ENCODE measurements around the gene OBSCN.

Gene OBSCN

DNA sequence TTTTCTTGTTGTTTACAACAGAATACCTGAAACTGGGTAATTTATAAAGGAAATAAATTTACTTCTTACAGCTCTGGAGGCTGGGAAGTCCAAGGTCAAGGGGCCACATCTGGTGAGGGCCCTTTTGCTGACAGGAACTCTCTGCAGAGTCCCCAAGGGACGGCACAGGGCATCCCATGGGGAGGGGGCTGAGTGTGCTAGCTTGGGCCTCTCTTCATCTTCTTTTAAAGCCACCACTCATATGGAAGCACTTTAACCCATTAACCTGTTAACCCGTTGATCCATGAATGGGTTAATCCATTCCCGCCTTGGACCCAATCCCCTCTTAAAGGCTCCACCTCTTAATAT lies 76.3 kb downstream of the OBSCN start:
- no peak overlapping the region for H3K9ac ChIP-seq (ENCODE audit: low read length)
- H3K4me1 ChIP-seq (ENCODE audit: control insufficient read depth, insufficient read depth, low read length) = no peaks in the 10 kb centered on the region
- no peaks in the 10 kb centered on the region for H3K36me3 ChIP-seq (ENCODE audit: control insufficient read depth, insufficient read depth, low read length)
- no peak overlapping the region for H3K4me3 ChIP-seq (ENCODE audit: low read length)
- no peaks in the 10 kb centered on the region for H3K27me3 ChIP-seq (ENCODE audit: control insufficient read depth, insufficient read depth, low read length)
- H3K9me3 ChIP-seq (ENCODE audit: control insufficient read depth, low read length) = no peaks in the 10 kb centered on the region

- no peak overlapping the region for H3K9ac ChIP-seq (ENCODE audit: low read length)
- H3K4me1 ChIP-seq (ENCODE audit: control insufficient read depth, insufficient read depth, low read length) = no peaks in the 10 kb centered on the region
- H3K9me3 ChIP-seq (ENCODE audit: control insufficient read depth, low read length) = no peaks in the 10 kb centered on the region
- H3K27me3 ChIP-seq (ENCODE audit: control insufficient read depth, insufficient read depth, low read length) = no peaks in the 10 kb centered on the region
- H3K36me3 ChIP-seq (ENCODE audit: control insufficient read depth, insufficient read depth, low read length) = no peaks in the 10 kb centered on the region
- no peak overlapping the region for H3K4me3 ChIP-seq (ENCODE audit: low read length)
Measured at GRCh38 chr1:228284521-228284920, 76.7 kb downstream of the OBSCN start.

GRCh38 chr1:228285661-228286504 lies 78.0 kb downstream of the OBSCN start:
- H3K27me3 ChIP-seq (ENCODE audit: control insufficient read depth, insufficient read depth, low read length) = no peaks in the 10 kb centered on the region
- H3K4me1 ChIP-seq (ENCODE audit: control insufficient read depth, insufficient read depth, low read length) = no peaks in the 10 kb centered on the region
- no peaks in the 10 kb centered on the region for H3K36me3 ChIP-seq (ENCODE audit: control insufficient read depth, insufficient read depth, low read length)
- H3K9me3 ChIP-seq (ENCODE audit: control insufficient read depth, low read length) = no peaks in the 10 kb centered on the region
- no peak overlapping the region for H3K9ac ChIP-seq (ENCODE audit: low read length)
- no peak overlapping the region for H3K4me3 ChIP-seq (ENCODE audit: low read length)

DNA sequence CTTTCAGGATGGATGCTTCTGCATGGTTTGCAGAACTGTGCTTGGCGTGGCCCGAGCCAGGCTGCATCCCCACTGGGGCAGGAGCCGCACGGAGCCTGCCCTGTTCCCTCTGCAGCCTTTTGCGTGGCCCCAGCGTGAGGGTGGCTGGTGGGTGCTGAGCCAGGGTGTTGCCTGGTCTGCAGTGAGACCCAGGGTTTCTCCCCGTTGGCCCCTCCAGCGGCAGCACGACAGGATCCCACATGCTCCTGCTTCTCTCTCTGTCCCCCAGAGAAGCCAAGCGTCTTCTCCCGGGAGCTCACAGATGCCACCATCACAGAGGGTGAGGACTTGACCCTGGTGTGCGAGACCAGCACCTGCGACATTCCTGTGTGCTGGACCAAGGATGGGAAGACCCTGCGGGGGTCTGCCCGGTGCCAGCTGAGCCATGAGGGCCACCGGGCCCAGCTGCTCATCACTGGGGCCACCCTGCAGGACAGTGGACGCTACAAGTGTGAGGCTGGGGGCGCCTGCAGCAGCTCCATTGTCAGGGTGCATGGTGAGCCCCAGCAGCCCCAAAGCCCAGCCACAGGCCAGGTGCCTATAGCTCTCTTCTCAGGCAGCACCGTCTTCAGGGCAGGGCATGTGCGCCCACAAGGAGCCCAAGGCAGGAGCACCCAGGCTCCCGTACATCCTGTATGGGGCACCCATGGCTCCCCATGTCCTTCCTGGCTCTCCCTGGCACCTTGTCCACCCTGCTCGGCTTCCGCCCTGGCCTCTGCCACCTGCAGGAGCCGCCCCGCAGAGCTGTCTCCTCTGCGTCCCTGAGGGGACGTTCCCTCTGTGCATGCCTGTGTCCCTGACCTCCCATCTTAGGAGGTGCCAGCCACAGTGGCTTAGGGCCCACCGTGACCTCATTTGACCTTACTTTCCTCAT lies 78.9 kb downstream of the OBSCN start:
- no peaks in the 10 kb centered on the region for H3K9me3 ChIP-seq (ENCODE audit: control insufficient read depth, low read length)
- H3K36me3 ChIP-seq (ENCODE audit: control insufficient read depth, insufficient read depth, low read length) = no peaks in the 10 kb centered on the region

DNA sequence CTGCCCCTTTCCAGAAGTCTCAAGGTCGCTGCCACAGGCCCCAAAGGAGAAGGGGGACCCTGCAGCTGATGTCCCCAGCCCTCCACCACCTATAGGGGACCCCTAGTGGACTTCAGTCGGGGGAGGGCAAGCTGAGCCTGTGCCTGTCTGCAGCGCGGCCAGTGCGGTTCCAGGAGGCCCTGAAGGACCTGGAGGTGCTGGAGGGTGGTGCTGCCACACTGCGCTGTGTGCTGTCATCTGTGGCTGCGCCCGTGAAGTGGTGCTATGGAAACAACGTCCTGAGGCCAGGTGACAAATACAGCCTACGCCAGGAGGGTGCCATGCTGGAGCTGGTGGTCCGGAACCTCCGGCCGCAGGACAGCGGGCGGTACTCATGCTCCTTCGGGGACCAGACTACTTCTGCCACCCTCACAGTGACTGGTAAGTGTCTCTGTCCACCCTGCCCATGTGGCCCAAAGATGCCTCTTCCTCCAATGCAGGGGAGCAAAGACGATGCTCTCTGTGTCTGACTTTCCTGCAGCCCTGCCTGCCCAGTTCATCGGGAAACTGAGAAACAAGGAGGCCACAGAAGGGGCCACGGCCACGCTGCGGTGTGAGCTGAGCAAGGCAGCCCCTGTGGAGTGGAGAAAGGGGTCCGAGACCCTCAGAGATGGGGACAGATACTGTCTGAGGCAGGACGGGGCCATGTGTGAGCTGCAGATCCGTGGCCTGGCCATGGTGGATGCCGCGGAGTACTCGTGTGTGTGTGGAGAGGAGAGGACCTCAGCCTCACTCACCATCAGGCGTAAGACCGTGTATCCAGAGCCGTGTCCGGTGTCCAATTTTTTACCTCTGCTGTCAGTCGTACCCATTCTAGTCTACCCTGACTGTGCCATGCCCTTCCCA lies 79.9 kb downstream of the OBSCN start:
- no peaks in the 10 kb centered on the region for H3K36me3 ChIP-seq (ENCODE audit: control insufficient read depth, insufficient read depth, low read length)
- no peaks in the 10 kb centered on the region for H3K9me3 ChIP-seq (ENCODE audit: control insufficient read depth, low read length)
- H3K4me3 ChIP-seq (ENCODE audit: low read length) = no peak overlapping the region
- no peaks in the 10 kb centered on the region for H3K27me3 ChIP-seq (ENCODE audit: control insufficient read depth, insufficient read depth, low read length)
- no peaks in the 10 kb centered on the region for H3K4me1 ChIP-seq (ENCODE audit: control insufficient read depth, insufficient read depth, low read length)
- no peak overlapping the region for H3K9ac ChIP-seq (ENCODE audit: low read length)

More for the DNA sequence above, 78.9 kb downstream of the OBSCN start:
- no peaks in the 10 kb centered on the region for H3K27me3 ChIP-seq (ENCODE audit: control insufficient read depth, insufficient read depth, low read length)
- no peak overlapping the region for H3K4me3 ChIP-seq (ENCODE audit: low read length)
- H3K4me1 ChIP-seq (ENCODE audit: control insufficient read depth, insufficient read depth, low read length) = no peaks in the 10 kb centered on the region
- no peak overlapping the region for H3K9ac ChIP-seq (ENCODE audit: low read length)

DNA sequence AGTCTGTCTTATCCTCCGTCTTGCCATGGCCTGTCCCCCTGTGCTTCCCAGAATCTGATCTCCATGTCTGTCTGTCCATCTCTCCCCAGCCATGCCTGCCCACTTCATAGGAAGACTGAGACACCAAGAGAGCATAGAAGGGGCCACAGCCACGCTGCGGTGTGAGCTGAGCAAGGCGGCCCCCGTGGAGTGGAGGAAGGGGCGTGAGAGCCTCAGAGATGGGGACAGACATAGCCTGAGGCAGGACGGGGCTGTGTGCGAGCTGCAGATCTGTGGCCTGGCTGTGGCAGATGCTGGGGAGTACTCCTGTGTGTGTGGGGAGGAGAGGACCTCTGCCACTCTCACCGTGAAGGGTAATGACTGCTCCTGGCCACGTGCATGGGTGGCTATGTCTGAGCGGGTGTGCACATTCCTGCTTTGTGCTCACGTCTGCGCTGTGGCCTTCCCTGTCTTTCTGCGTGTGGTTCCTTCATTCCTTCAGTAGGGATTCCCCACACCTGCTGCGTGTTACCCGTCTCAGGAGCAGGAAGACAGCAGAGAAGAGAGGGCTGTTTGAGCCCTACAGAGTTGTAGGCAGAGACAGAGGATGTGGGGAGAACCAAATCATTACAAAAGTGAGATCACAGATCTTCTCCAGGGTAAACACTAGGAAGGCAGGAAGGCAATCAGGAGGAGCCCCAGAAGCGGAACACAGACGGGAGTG lies 80.8 kb downstream of the OBSCN start:
- Histone ChIP-seq H3K4me1 (ENCODE audit: control insufficient read depth, insufficient read depth, low read length) (no peaks in the 10 kb centered on the region), H3K9ac (ENCODE audit: low read length) (no peak overlapping the region), H3K36me3 (ENCODE audit: control insufficient read depth, insufficient read depth, low read length) (no peaks in the 10 kb centered on the region), H3K9me3 (ENCODE audit: control insufficient read depth, low read length) (no peaks in the 10 kb centered on the region), H3K4me3 (ENCODE audit: low read length) (no peak overlapping the region), H3K27me3 (ENCODE audit: control insufficient read depth, insufficient read depth, low read length) (no peaks in the 10 kb centered on the region)

DNA sequence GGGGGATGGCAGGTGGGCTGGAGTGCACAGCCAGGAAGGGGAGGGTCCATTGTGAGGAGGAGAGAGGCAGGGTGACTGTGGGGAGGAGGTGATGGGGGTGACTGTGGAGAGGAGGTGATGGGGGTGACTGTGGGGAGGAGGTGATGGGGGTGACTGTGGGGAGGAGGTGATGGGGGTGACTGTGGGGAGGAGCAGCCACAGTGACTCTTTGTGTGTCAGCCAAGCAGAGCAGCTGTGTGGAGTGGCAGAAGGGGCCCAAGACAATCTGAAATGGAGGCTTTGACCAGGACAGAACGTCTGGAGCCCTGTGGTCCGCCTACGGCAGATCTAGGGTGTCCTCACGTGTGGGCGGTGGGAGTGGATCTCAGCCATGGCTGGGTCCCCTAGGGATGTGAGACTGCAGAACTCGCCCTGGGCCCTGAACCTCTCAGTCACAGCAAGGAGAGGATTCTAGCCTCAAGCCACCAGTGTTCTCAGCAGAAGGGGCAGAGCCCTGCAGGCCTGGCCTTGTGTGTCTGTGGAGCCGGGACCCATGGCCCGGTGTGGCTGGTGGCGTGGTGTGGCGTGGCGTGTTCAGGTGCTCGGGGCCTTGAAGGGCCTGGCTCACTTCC lies 81.5 kb downstream of the OBSCN start:
- H3K27me3 ChIP-seq (ENCODE audit: control insufficient read depth, insufficient read depth, low read length) = no peaks in the 10 kb centered on the region
- H3K4me1 ChIP-seq (ENCODE audit: control insufficient read depth, insufficient read depth, low read length) = no peaks in the 10 kb centered on the region
- H3K9ac ChIP-seq (ENCODE audit: low read length) = no peak overlapping the region
- no peaks in the 10 kb centered on the region for H3K36me3 ChIP-seq (ENCODE audit: control insufficient read depth, insufficient read depth, low read length)
- H3K9me3 ChIP-seq (ENCODE audit: control insufficient read depth, low read length) = no peaks in the 10 kb centered on the region
- no peak overlapping the region for H3K4me3 ChIP-seq (ENCODE audit: low read length)

DNA sequence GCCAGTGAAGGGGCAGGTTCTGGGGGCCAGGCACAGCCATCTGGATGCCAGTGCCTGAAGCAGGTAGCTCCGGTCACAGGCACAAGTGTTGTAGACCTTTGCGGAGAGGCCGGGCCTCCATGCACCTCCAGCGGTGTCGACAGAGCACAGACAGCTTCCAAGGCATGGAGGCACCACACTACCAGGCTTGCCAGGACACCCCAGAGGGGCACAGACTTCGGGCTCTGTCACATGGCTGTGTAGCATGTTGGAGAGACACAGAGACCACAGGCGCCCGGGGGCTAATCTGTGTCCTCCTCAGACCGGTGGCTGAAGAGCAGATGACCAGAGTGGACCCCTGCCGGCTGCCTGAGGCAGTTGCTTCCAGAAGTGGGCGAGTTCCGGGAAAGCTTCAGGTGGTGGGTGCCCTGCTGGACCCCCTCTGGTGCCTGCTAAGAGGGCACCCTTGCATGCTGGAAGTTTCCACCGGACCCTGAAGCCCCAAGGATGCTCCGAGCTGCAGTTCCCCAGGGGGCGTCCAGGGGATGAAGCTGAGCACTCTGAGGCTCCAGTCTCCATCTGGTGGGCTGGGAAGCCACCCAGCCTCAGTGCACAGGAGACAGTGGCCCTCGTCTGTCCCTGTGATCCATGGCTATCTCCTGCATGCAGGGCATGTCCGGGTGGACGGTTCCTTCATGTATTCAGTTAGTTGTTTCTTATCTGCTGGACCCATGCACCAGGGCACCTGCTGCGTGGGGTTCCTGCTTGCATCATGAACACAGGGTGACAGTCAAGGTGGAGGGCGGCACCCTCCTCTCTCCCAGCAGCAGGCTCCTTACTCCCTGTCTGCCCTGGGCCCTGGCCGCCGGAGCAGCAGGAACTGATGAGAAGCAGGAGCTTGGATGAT lies 82.4 kb downstream of the OBSCN start:
- no peaks in the 10 kb centered on the region for H3K4me1 ChIP-seq (ENCODE audit: control insufficient read depth, insufficient read depth, low read length)
- no peak overlapping the region for H3K9ac ChIP-seq (ENCODE audit: low read length)
- H3K9me3 ChIP-seq (ENCODE audit: control insufficient read depth, low read length) = no peaks in the 10 kb centered on the region
- H3K27me3 ChIP-seq (ENCODE audit: control insufficient read depth, insufficient read depth, low read length) = no peaks in the 10 kb centered on the region
- no peaks in the 10 kb centered on the region for H3K36me3 ChIP-seq (ENCODE audit: control insufficient read depth, insufficient read depth, low read length)
- H3K4me3 ChIP-seq (ENCODE audit: low read length) = no peak overlapping the region

GRCh38 chr1:228291906-228292608 lies 84.2 kb downstream of the OBSCN start:
- Histone ChIP-seq H3K9ac (ENCODE audit: low read length) (no peak overlapping the region), H3K9me3 (ENCODE audit: control insufficient read depth, low read length) (no peaks in the 10 kb centered on the region), H3K27me3 (ENCODE audit: control insufficient read depth, insufficient read depth, low read length) (no peaks in the 10 kb centered on the region), H3K36me3 (ENCODE audit: control insufficient read depth, insufficient read depth, low read length) (no peaks in the 10 kb centered on the region), H3K4me3 (ENCODE audit: low read length) (no peak overlapping the region), H3K4me1 (ENCODE audit: control insufficient read depth, insufficient read depth, low read length) (no peaks in the 10 kb centered on the region)

GRCh38 chr1:228292609-228292911 lies 84.7 kb downstream of the OBSCN start:
- H3K4me3 ChIP-seq (ENCODE audit: low read length) = no peak overlapping the region
- H3K9ac ChIP-seq (ENCODE audit: low read length) = no peak overlapping the region
- no peaks in the 10 kb centered on the region for H3K9me3 ChIP-seq (ENCODE audit: control insufficient read depth, low read length)
- no peaks in the 10 kb centered on the region for H3K4me1 ChIP-seq (ENCODE audit: control insufficient read depth, insufficient read depth, low read length)
- no peaks in the 10 kb centered on the region for H3K36me3 ChIP-seq (ENCODE audit: control insufficient read depth, insufficient read depth, low read length)
- H3K27me3 ChIP-seq (ENCODE audit: control insufficient read depth, insufficient read depth, low read length) = no peaks in the 10 kb centered on the region
